Right renal cortex interstitium (tissue), 3 donors: Measurements from ENCODE around the gene GALNT2. TPM values are rescaled to one million over a fixed set of nuclear protein-coding genes. Genes with fewer than 3 reads are reported as not detected.

Experiments
- DNase-seq, 3 donors: peaks; one replicate each; pipeline ENCODE4 v3.0.0-alpha.2; 2013; ENCODE audit warnings: low read depth in 3 of 3, low spot score in 2 of 3
- polyA plus RNA-seq, 3 donors: library from polyadenylated mRNA; unstranded; fragments of 120-200 nt; gene quantifications; one replicate each; pipeline ENCODE4 v1.2.1, GENCODE V29; 2013; ENCODE audit not compliant: insufficient read length in 3 of 3

The GALNT2 gene
- polyA plus RNA-seq, 3 donors, result 51.5 to 57.6 (median 55.4) TPM

DNA sequence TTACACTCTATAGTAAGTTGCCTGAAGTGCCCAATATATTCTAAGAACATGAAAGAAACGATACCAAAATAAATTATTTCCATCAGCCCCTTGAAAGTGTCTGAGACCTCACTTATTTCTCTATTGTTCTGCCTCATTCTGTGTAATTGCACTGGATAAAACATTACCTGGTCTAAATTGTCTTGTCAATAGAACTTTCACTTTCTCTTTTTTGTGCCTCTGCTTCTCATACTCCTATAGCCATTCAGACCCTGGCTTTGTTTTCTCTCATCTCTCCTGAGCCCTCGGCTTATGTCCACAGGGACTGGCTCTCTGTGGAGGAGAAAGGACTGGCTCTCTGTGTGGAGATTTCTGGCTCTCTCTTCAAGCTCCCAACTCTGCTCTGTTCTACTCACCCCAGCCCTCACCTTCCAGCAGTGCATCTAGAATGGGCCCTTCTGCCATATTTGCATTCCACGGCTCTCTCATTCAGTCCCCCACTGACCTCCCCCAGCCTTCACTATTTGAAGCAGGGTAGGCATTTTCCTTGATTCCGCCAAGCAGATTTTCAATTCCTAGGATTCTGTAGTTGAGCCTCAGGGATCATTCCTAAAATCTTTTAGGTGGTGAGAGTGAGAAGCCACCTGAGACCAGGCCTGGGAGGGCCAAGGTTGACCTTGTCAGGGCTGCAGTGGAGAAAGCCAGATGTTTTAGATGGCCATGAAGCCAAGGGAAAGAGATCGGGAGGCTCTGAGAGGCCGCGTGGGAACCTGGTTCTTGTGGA lies 15.9 kb upstream of the GALNT2 start:
- DNase-seq, result no peak

DNA sequence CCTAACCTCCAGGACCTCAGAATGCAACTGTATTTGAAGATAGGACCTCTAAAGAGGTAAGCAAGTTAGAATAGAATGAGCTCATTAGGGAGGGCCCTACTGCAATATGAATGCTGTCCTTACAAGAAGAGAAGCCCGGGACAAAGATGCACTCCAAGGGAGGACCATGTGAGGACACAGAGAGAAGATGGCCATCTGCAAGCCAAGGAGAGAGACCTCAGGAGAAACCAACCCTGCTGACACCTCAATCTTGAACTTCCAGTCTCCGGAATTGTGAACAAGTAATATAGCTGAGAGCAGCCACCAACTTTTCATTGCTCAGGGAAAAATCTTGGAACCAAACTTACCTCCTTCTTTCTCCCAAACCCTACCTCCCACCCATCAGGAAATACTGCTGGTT lies 15.0 kb upstream of the GALNT2 start:
- DNase-seq, result no peak

GRCh38 chr1:230052665-230053064 lies 14.4 kb upstream of the GALNT2 start:
- DNase-seq, result no peak

DNA sequence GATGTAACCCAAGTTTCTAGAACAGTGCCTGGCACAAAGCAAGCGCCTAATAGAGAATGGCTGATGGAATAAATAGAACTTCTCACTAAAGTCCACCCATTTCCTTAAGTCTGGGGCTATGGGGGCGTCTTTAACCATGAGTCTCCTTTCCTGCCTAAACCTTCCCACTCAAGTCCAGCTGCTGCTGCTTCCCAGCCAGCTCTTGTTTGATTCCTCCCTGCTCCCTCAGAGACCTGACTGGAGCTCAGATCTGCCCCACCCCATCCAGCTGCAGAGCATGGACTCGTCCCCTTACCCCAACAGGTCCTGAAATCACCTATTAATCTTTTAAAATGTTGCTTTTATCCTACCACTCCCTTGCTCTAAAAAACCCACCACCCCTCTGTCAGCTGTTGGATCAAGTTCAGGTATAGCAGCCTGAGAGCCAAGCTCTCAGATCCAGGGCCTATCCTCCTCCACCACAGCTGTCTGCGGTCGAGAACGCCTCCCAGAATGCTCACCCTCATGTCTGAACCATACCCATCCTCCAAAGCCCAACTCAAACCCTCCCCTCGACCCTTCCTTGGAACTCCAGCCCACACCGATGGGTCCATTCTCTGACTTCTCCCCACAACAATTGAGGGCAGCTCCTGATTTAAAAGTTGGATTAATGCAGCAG lies 12.8 kb upstream of the GALNT2 start:
- no peak for DNase-seq

GRCh38 chr1:230056098-230056497 lies 10.9 kb upstream of the GALNT2 start:
- no peak for DNase-seq

GRCh38 chr1:230057100-230057499 lies 9.9 kb upstream of the GALNT2 start:
- DNase-seq, result no peak

DNA sequence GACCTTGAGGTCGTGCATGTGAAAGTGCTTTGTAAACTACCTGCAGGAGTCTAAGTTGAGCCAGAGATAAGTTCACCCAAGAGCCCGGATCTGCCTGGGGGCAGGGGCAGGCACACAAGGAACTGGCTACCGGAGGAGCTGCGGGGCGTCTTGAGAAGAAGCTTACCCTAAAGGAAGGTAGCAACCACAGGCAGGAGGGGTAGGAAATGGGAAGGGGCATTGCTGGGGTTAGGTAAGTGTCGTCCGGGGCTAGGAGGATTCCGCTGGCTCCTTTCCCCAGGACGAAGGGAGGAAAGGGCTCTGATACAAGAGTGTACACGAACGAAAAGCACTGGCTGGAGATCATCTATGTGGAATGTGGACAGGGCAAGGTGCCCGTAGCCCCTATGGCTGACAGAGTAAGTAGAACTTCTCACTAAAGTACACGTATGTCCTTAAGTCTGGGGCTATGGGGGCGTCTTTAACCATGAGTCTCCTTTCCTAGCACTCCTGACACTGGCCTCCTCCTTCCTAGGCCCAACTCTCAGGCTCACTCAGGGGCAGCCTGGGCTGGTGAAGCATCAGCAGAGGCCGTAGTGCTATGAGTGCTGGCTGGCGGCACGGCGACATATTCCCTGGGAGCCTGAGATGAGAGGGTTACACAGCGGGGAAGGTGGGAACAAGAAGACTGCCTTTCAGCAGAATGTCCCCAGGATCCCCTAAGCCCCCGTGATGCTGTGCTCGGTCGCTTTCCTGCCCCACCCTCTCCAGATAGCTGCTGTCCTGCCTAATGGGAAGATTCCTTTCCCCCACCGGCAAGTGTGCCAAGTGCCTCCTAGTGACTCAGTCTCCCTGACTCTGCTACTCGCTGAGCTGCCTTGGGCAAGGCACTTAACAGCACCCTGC lies 9.1 kb upstream of the GALNT2 start:
- DNase-seq, result no peak

DNA sequence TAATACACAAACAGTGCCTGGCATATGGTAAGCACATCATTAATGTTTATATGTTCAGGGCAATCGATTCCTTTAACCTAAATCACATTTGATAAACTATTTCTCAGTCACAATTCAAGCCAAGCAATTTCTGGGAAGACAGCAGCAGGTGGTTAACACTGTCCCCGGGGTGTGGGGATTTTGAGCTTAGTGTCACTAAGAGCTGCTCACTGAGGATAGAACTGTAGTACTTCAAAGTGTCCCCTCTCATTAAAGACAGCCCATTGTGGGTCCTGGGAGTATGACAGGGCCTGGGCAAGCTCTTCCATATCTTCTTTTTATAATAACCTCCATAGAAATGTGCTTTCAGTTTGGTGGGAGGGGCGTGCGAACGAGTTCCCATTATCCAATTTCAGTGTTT lies 8.4 kb upstream of the GALNT2 start:
- no peak for DNase-seq

DNA sequence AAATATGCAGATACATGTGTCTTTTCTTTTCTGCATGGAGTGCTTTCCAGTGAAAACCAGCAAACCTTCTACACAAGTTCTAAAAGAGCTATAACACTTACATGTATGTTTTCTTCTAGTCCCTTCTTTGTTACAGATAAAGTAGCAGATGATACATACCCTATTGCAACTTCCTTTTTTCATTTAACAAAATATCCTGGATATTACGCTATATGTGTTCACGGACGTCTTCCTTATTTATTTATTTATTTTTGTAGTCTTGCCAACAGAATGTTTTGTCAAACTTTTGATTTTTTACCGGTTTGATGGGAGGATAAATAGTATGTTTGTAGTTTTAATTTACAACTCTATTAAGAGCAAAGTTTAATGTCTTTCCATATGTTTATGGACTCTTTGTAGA lies 5.2 kb upstream of the GALNT2 start:
- DNase-seq, result no peak

DNA sequence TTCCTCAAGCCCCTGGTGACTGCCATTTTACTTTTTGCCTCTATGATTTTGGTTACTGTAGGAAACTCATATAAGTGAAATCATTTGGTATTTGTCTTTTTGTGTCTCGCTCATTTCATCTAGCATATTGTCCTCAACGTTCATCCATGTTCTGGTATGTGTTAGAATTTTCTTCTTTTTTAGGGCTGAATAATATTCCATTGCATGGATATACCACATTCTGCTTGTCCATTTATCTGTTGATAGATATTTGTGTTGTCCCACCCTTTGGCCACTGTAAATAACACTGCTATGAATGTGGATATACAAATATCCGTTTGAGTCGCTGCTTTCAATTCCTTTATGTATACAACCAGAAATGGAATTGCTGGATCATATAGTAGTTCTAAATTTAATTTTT lies 4.5 kb upstream of the GALNT2 start:
- no peak for DNase-seq

GRCh38 chr1:230064283-230064682 lies 2.8 kb upstream of the GALNT2 start:
- DNase-seq, result no peak

GRCh38 chr1:230065161-230065560 lies 1.9 kb upstream of the GALNT2 start:
- no peak for DNase-seq

DNA sequence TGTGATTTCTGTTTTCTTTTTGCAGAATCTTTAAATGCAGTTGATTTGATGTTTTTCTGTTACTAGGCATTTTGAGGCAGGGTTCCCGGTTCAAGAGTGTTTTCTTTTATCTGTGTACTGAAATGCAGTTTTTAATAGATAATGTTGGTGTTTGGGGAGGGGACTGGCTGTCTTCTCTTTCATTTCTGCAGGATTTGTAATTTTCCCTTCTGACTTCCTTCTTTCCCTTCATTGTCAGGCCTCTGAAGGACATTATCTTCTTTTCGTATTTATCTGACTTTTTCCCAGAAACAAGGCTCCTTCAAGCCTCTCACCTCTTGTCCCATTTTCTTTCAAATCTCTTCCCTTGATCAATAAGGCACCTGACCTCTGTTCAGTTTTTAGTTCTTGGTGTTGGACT lies 1.5 kb upstream of the GALNT2 start:
- DNase-seq, result no peak

DNA sequence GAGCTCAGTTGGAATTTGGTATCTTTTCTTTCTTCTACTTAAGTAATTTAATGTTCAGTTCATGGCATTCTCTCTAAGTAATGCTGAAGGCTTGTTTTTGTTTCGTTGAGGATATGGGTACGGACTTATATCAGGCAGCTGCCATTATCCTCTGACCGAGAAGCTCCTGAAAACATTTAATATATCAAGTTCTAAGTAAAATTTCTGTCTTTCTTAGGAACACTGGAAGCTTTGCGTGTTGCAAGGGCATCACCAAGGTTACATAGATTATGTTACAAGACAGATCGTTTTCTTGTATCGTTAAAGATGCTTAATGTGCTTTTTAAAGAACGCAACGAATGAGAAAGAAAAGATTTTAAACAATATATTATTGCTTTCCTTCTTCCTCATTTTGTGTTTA lies 1.0 kb upstream of the GALNT2 start:
- no peak for DNase-seq

GRCh38 chr1:230067419-230067870 lies 407 bp downstream of the GALNT2 start:
- DNase-seq, result peak in 1 of 3 donors; percentile 16

DNA sequence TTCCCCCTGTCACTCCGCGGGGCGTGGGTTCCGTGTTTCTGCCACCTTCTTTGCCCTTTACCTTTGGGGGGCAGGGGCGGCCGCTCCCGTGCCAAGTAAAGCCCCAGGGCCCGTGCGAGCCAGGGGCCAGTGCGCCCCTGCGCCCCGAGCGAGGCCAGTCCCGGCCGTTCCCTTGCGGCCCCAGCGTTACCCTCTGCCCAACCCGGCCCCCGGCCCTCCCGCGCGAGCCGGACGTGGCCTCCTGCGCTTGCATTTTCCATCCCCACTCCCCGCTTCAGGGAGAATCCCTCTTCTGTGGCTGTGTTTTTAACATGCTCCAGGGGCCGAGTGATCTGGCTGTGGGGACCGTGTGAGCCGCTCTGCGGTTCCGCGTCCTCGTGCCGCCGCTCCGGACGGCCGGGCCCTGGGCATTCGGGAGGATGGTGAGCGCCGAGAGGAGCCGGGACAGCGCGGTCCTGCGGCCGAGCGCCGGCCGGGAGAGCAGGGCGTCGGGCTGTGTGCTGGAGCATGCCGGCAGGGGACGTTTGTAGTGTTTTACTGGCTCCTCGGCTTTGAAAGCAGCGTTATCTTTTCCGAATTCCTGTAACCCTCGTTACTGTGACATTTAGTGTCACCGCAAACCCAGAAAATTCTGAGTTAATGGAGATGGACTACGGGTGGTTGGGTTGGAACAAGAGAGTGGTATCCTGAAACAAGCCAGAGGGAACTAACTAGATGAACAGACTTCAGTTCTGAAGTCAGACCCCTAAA lies 1.0 kb downstream of the GALNT2 start:
- peak in 1 of 3 donors; percentile 23 for DNase-seq

DNA sequence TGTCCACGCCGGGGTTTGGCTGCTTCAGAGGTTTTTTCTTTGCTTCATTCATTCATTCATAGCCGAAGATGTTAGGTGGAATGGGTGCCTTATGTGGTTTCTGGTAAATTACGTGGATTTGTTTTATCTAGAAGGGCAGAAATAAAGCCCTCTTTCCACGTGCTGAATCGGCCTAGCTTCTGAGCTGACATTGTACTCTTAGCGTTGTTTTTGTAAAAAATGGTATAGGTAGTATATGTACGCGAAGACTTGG lies 1.5 kb downstream of the GALNT2 start:
- DNase-seq, result no peak

DNA sequence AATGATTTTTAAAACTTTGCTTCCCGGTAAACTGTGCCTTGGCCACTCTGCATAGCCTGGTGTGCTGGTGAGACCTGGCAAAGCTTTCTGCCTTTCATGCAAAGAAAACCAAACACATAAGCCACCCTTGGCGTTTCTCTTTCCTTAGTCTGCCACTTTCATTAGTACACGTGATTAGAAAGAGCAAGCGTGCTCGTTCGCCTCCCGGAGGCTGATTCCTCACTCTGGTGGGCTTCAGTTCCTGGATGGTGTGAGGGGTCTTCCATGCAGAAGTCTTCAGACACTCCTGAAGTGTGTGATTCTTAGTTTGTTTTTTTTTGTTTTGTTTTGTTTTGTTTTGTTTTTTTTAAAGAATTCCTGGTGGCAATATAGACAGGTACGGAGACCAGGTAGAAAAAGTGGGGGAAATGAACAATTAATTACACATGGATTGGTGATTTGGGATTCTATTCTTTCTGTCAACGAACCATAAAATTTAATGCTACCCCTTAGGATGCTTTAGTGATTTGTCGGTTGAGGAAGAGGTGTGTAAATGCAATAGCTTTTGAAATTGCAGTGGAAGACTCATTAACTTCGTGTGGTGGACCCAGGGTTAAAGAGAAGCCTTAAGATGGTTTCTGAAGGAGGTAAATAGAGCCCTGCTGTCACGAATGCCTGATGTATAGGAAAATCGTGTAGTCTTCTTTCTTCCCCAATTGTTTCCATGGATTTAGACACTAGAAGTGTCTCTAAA lies 2.1 kb downstream of the GALNT2 start:
- DNase-seq, result no peak

GRCh38 chr1:230069796-230070195 lies 2.8 kb downstream of the GALNT2 start:
- no peak for DNase-seq
